Measurements from ENCODE around the gene TOLLIP.

GRCh38 chr11:1333860-1334259 is 24.4 kb upstream of the TOLLIP start:
- TF ChIP-seq BHLHE40 (IDR thresholded peaks at IDR 0.05; ENCODE audit: borderline replicate concordance) = no peak
- TF ChIP-seq SP1 (IDR thresholded peaks at IDR 0.05) = no peak
- no peak for TF ChIP-seq TARDBP (IDR thresholded peaks at IDR 0.05)
- no peak for TF ChIP-seq ZNF384 (IDR thresholded peaks at IDR 0.05)
- no peak for TF ChIP-seq NFRKB (IDR thresholded peaks at IDR 0.05)
- TF ChIP-seq FOXK2 (IDR thresholded peaks at IDR 0.05) = no peak
- TF ChIP-seq HDGF (IDR thresholded peaks at IDR 0.05; ENCODE audit: borderline replicate concordance) = no peak
- no peak for TF ChIP-seq SUZ12 (IDR thresholded peaks at IDR 0.05)
- TF ChIP-seq ARNT (IDR thresholded peaks at IDR 0.05) = no peak
- TF ChIP-seq CTBP1 (IDR thresholded peaks at IDR 0.05; ENCODE audit: borderline replicate concordance) = no peak
